Ishikawa (cell line): ENCODE data around the gene TTC9B.

Experiments used
- EGR1 ChIP-seq: IDR thresholded peaks from 2 replicates; pipeline ENCODE4 v1.6.1; 2012
- EP300 ChIP-seq: IDR thresholded peaks from 2 replicates; pipeline ENCODE4 v1.6.1; 2012; ENCODE audit warnings: borderline replicate concordance
- FOXM1 ChIP-seq: IDR thresholded peaks from 2 replicates; pipeline ENCODE4 v1.6.1; 2012; ENCODE audit warnings: low read depth, borderline replicate concordance
- NFIC ChIP-seq: IDR thresholded peaks from 2 replicates; pipeline ENCODE4 v1.6.1; 2012
- RAD21 ChIP-seq: IDR thresholded peaks from 2 replicates; pipeline ENCODE4 v1.6.1; 2012; ENCODE audit warnings: low read depth
- TAF1 ChIP-seq: IDR thresholded peaks from 2 replicates; pipeline ENCODE4 v1.6.1; 2012; ENCODE audit warnings: low read depth, mild to moderate bottlenecking
- TCF12 ChIP-seq: IDR thresholded peaks from 2 replicates; pipeline ENCODE4 v1.6.1; 2012; ENCODE audit warnings: low read depth
- TEAD4 ChIP-seq: IDR thresholded peaks from 2 replicates; pipeline ENCODE4 v1.6.1; 2012
- TF ChIP-seq, protein P1 (sequence below): IDR thresholded peaks from 2 replicates; pipeline ENCODE4 v1.6.1; 2012
- TF ChIP-seq, protein P2 (sequence below): IDR thresholded peaks from 2 replicates; pipeline ENCODE4 v1.6.1; 2012; ENCODE audit warnings: low read depth, mild to moderate bottlenecking

DNA sequence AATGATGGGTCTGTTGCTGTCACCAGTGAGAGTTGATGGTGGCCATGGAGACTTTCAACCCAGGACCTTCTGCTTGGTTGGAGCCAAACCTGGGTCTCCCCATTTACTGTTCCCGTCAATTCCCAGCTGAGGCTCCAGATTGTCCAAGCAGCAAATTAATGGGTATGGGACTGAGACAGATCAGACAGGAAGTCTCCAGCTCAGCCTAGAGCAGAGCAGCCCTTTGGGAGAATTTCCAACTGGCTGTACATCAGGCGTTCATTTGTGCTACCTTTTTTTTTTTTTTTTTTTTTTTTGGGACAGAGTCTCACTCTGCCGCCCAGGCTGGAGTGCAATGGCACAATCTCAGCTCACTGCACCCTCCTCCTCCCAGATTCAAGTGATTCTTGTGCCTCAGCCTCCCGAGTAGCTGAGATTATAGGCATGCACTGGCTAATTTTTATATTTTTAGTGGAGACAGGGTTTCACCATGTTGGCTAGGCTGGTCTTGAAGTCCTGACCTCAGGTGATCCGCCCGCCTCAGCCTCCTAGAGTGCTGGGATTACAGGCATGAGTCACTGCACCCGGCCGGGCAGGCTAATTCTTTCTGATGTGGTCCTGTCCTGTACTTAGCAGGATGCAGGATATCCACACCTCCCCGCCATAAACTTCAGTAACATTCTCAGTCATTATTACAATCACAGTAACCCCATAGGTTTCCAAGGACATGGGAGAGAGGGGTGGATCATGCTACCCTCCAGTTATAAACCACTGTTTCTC lies 17.7 kb downstream of the TTC9B start:
- TF ChIP-seq, protein P1, sequence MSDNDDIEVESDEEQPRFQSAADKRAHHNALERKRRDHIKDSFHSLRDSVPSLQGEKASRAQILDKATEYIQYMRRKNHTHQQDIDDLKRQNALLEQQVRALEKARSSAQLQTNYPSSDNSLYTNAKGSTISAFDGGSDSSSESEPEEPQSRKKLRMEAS: no peak
- TF ChIP-seq TCF12: no peak
- no peak for TF ChIP-seq RAD21
- TF ChIP-seq TAF1: no peak
- no peak for TF ChIP-seq EP300
- no peak for TF ChIP-seq EGR1
- TF ChIP-seq FOXM1: no peak
- TF ChIP-seq NFIC: no peak
- no peak for TF ChIP-seq TEAD4
- TF ChIP-seq, protein P2, sequence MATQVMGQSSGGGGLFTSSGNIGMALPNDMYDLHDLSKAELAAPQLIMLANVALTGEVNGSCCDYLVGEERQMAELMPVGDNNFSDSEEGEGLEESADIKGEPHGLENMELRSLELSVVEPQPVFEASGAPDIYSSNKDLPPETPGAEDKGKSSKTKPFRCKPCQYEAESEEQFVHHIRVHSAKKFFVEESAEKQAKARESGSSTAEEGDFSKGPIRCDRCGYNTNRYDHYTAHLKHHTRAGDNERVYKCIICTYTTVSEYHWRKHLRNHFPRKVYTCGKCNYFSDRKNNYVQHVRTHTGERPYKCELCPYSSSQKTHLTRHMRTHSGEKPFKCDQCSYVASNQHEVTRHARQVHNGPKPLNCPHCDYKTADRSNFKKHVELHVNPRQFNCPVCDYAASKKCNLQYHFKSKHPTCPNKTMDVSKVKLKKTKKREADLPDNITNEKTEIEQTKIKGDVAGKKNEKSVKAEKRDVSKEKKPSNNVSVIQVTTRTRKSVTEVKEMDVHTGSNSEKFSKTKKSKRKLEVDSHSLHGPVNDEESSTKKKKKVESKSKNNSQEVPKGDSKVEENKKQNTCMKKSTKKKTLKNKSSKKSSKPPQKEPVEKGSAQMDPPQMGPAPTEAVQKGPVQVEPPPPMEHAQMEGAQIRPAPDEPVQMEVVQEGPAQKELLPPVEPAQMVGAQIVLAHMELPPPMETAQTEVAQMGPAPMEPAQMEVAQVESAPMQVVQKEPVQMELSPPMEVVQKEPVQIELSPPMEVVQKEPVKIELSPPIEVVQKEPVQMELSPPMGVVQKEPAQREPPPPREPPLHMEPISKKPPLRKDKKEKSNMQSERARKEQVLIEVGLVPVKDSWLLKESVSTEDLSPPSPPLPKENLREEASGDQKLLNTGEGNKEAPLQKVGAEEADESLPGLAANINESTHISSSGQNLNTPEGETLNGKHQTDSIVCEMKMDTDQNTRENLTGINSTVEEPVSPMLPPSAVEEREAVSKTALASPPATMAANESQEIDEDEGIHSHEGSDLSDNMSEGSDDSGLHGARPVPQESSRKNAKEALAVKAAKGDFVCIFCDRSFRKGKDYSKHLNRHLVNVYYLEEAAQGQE: no peak
